Activated T-cell treated with anti-CD3 and anti-CD28 coated beads, Interleukin-2, amount 50 U/mL, for 24 hours (primary cell): ENCODE data around the gene MIAT.

Source experiments
- DNase-seq: peaks from one replicate; pipeline ENCODE4 v3.0.0-alpha.2; 2020
- H3K27ac Mint-ChIP-seq: 2 replicates; pipeline ENCODE4 v1.8.0; 2020; ENCODE audit warnings: mild to moderate bottlenecking, mixed read lengths
- H3K27me3 Mint-ChIP-seq: 2 replicates; pipeline ENCODE4 v1.8.0; 2020; ENCODE audit warnings: mixed read lengths
- H3K36me3 Mint-ChIP-seq: 2 replicates; pipeline ENCODE4 v1.8.0; 2020; ENCODE audit warnings: low read depth, mixed read lengths
- H3K4me1 Mint-ChIP-seq: 2 replicates; pipeline ENCODE4 v1.8.0; 2020; ENCODE audit warnings: low read depth, mixed read lengths
- H3K4me3 Mint-ChIP-seq: 2 replicates; pipeline ENCODE4 v1.8.0; 2020; ENCODE audit warnings: mild to moderate bottlenecking, moderate library complexity, mixed read lengths
- H3K9me3 Mint-ChIP-seq: 2 replicates; pipeline ENCODE4 v1.8.0; 2020; ENCODE audit warnings: mixed read lengths

The MIAT gene

DNA sequence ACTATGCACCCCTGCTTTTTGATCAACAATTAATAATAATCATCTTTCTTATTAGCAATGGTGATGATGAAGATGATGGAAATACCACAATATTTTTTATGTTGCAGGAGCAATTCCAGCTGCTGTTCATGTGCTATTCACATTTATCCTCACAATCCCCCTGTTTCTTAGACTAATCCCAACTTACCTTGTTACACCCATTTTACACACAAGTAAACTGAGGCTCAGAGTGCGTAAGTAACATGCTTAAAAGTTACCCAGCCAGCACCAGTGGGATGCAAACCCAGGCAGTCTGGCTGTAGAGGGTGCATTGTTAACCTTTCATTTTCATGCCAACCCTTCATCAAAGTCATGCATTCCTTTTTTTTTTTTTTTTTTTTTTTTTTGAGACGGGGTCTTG, 37.2 kb upstream of the MIAT start:
- no peak overlapping the region for H3K4me3 Mint-ChIP-seq
- no peak overlapping the region for H3K27ac Mint-ChIP-seq
- no peaks in the 10 kb centered on the region for H3K9me3 Mint-ChIP-seq
- no peaks in the 10 kb centered on the region for H3K36me3 Mint-ChIP-seq
- peaks cover 1% of the 10 kb centered on the region for H3K4me1 Mint-ChIP-seq
- no peaks in the 10 kb centered on the region for H3K27me3 Mint-ChIP-seq
- no peak for DNase-seq

DNA sequence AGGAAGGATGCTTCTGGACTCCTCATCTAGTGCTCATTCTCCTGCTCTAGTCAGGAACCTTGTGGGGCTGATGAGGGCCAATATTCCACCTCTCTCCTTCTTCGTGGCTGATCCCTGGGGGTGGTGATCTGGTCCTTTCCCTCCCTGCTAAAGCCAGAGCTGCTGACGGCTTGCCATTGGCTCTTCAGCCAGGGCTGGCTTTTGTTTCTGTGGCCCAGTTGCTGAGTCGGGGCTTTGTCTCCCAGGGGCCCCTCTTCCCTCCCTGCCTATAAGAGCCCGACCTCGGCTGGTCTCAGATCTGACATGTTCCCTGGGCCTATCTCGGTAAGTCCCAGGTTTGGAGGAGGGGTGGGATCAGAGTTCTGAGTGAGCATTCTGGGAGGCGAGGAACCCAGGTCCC, 35.7 kb upstream of the MIAT start, which contains the start of gene CRYBA4:
CRYBA4 (plus strand) TSS at position 301 of the 400 bp plus-strand sequence. CDS start 634 bp downstream, outside the sequence.
- Mint-ChIP-seq H3K9me3 (no peaks in the 10 kb centered on the region), H3K27me3 (no peaks in the 10 kb centered on the region), H3K4me1 (peaks cover 1% of the 10 kb centered on the region), H3K4me3 (no peak within 1 kb of the TSS), H3K36me3 (no peaks in the 10 kb centered on the region), H3K27ac (no peak within 1 kb of the TSS)
- no peak for DNase-seq

GRCh38 chr22:26623984-26624383, 33.4 kb upstream of the MIAT start:
- no peak for DNase-seq
- no peaks in the 10 kb centered on the region for H3K9me3 Mint-ChIP-seq
- H3K36me3 Mint-ChIP-seq, result no peaks in the 10 kb centered on the region
- H3K4me1 Mint-ChIP-seq, result peaks cover 4% of the 10 kb centered on the region
- no peaks in the 10 kb centered on the region for H3K27me3 Mint-ChIP-seq
- H3K27ac Mint-ChIP-seq, result no peak overlapping the region
- H3K4me3 Mint-ChIP-seq, result no peak overlapping the region

- Mint-ChIP-seq H3K27ac (no peak overlapping the region), H3K27me3 (no peaks in the 10 kb centered on the region), H3K9me3 (no peaks in the 10 kb centered on the region), H3K4me1 (peaks cover 3% of the 10 kb centered on the region), H3K36me3 (no peaks in the 10 kb centered on the region), H3K4me3 (no peak overlapping the region)
- no peak for DNase-seq
Measured at GRCh38 chr22:26624803-26625202, 32.6 kb upstream of the MIAT start.

DNA sequence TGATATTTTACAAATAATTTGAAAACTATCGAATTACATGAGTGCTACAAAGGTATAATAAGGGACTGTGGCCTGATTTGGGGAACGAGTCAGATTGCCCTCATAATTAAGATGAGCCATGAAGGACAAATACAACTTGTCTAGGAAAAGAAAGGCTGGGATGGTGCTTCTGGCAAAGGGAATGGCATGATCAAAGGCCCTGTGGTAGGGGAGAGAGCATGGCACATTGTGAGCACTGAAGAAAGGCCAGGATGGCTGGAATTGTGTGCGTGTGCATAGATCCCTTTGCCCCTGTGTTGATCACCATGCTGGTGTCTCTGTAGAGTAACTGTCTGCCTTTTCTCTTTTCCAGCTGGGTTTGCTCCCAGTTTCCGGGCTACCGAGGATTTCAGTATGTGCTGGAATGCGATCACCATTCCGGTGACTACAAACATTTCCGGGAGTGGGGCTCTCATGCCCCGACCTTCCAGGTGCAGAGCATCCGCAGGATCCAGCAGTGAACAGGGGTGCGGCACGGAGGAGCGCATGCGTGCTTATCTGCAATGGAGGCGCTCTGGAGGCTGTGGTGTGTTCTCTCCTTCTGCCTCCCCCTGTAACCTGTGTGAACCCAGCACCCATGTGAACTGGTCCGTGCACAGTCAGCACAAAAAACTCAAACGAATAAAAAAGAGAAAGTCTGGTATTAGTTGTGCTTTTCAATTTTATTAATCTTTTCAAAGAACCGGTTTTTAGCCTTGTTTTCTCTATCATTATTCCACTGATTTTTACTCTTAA, 27.2 kb upstream of the MIAT start:
- H3K36me3 Mint-ChIP-seq, result no peaks in the 10 kb centered on the region
- no peak overlapping the region for H3K27ac Mint-ChIP-seq
- no peaks in the 10 kb centered on the region for H3K9me3 Mint-ChIP-seq
- H3K27me3 Mint-ChIP-seq, result peaks cover 3% of the 10 kb centered on the region
- H3K4me3 Mint-ChIP-seq, result no peak overlapping the region
- peaks cover 3% of the 10 kb centered on the region for H3K4me1 Mint-ChIP-seq
- DNase-seq, result no peak

DNA sequence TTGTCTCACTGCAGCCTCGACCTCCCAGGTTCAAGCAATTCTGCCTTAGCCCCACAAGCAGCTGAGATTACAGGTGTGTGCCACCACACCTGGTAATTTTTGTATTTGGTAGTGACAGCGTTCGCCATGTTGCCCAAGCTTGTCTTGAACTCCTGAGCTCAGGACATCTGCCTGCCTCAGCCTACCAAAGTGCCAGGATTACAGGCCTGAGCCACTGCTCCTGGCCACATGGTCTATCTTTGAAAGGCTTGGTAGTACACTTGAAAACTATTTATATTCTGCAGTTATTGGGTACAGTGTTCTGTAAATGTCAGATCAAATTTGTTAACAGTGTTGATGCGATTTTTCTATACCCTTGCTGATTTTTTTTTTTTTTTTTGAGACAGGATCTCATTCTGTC, 26.1 kb upstream of the MIAT start:
- Mint-ChIP-seq H3K27ac (no peak overlapping the region), H3K4me1 (peaks cover 3% of the 10 kb centered on the region), H3K27me3 (peaks cover 3% of the 10 kb centered on the region)

GRCh38 chr22:26632422-26633155, 24.8 kb upstream of the MIAT start:
- peaks cover 3% of the 10 kb centered on the region for H3K4me1 Mint-ChIP-seq
- H3K36me3 Mint-ChIP-seq, result no peaks in the 10 kb centered on the region
- no peak for DNase-seq
- no peaks in the 10 kb centered on the region for H3K9me3 Mint-ChIP-seq
- H3K27me3 Mint-ChIP-seq, result peaks cover 3% of the 10 kb centered on the region
- H3K27ac Mint-ChIP-seq, result no peak overlapping the region
- no peak overlapping the region for H3K4me3 Mint-ChIP-seq

More for the DNA sequence above, 26.1 kb upstream of the MIAT start:
- Mint-ChIP-seq H3K36me3 (no peaks in the 10 kb centered on the region), H3K9me3 (no peaks in the 10 kb centered on the region), H3K4me3 (no peak overlapping the region)
- DNase-seq, result no peak

DNA sequence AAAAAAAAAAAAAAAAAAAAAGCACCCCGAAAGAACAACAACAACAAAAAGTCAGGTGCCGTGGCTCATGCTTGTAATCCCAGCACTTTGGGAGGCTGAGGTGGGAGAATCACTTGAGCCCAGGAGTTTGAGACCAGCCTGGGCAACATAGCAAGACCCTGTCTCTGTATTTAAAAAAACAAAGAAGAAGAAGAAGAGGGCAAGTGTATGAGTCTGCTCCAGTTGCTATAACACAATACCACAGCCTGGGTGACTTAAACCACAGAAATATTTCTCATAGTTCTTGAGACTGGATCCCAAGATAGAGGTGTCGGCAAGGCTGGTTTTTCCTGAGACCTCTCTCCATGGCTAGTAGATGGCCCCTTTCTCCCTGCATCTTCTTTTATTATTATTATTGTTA, 23.2 kb upstream of the MIAT start:
- H3K27me3 Mint-ChIP-seq, result peaks cover 3% of the 10 kb centered on the region
- H3K36me3 Mint-ChIP-seq, result no peaks in the 10 kb centered on the region
- H3K9me3 Mint-ChIP-seq, result no peaks in the 10 kb centered on the region
- no peaks in the 10 kb centered on the region for H3K4me1 Mint-ChIP-seq
- DNase-seq, result no peak
- H3K4me3 Mint-ChIP-seq, result no peak overlapping the region
- H3K27ac Mint-ChIP-seq, result no peak overlapping the region

- DNase-seq, result no peak
- no peaks in the 10 kb centered on the region for H3K9me3 Mint-ChIP-seq
- peaks cover 4% of the 10 kb centered on the region for H3K4me1 Mint-ChIP-seq
- peaks cover 3% of the 10 kb centered on the region for H3K27me3 Mint-ChIP-seq
- H3K27ac Mint-ChIP-seq, result no peak overlapping the region
- no peak overlapping the region for H3K4me3 Mint-ChIP-seq
- H3K36me3 Mint-ChIP-seq, result no peaks in the 10 kb centered on the region
Measured at GRCh38 chr22:26635117-26635516, 22.3 kb upstream of the MIAT start.

GRCh38 chr22:26636296-26636695, 21.1 kb upstream of the MIAT start:
- no peak for DNase-seq
- H3K4me3 Mint-ChIP-seq, result no peak overlapping the region
- peaks cover 3% of the 10 kb centered on the region for H3K27me3 Mint-ChIP-seq
- H3K27ac Mint-ChIP-seq, result no peak overlapping the region
- no peaks in the 10 kb centered on the region for H3K9me3 Mint-ChIP-seq
- H3K36me3 Mint-ChIP-seq, result no peaks in the 10 kb centered on the region
- H3K4me1 Mint-ChIP-seq, result peaks cover 13% of the 10 kb centered on the region

- Mint-ChIP-seq H3K27me3 (peaks cover 2% of the 10 kb centered on the region), H3K9me3 (no peaks in the 10 kb centered on the region), H3K27ac (peak overlapping the region; percentile 90), H3K4me1 (peaks cover 73% of the 10 kb centered on the region), H3K4me3 (peak overlapping the region; percentile 57), H3K36me3 (no peaks in the 10 kb centered on the region)
- DNase-seq, result peak; percentile 88
Measured at GRCh38 chr22:26642465-26643417, 14.6 kb upstream of the MIAT start.

- Mint-ChIP-seq H3K4me3 (peak overlapping the region; percentile 57), H3K4me1 (peaks cover 81% of the 10 kb centered on the region), H3K27ac (peak overlapping the region; percentile 90), H3K9me3 (no peaks in the 10 kb centered on the region), H3K36me3 (no peaks in the 10 kb centered on the region), H3K27me3 (peaks cover 2% of the 10 kb centered on the region)
- no peak for DNase-seq
Measured at GRCh38 chr22:26643418-26644100, 13.8 kb upstream of the MIAT start.

- H3K4me1 Mint-ChIP-seq, result peaks cover 91% of the 10 kb centered on the region
- no peaks in the 10 kb centered on the region for H3K36me3 Mint-ChIP-seq
- no peak overlapping the region for H3K4me3 Mint-ChIP-seq
- peaks cover 2% of the 10 kb centered on the region for H3K27me3 Mint-ChIP-seq
- no peak for DNase-seq
- H3K9me3 Mint-ChIP-seq, result no peaks in the 10 kb centered on the region
- peak overlapping the region; percentile 32 for H3K27ac Mint-ChIP-seq
Measured at GRCh38 chr22:26646158-26646557, 11.2 kb upstream of the MIAT start.

- H3K36me3 Mint-ChIP-seq, result no peaks in the 10 kb centered on the region
- peaks cover 76% of the 10 kb centered on the region for H3K4me1 Mint-ChIP-seq
- peaks cover 2% of the 10 kb centered on the region for H3K27me3 Mint-ChIP-seq
- no peaks in the 10 kb centered on the region for H3K9me3 Mint-ChIP-seq
- H3K27ac Mint-ChIP-seq, result no peak overlapping the region
- peak overlapping the region; percentile 45 for H3K4me3 Mint-ChIP-seq
- peak; percentile 65 for DNase-seq
Measured at GRCh38 chr22:26648011-26648497, 9.3 kb upstream of the MIAT start.
